Measurements from ENCODE around the gene CCNC. TPM values are rescaled to one million over a fixed set of nuclear protein-coding genes. Genes with fewer than 3 reads are reported as not detected.

CCNC gene
- 52.8 to 103 TPM (median 61.7 TPM) in 3 replicates for polyA plus RNA-seq
- 41.2 TPM for polyA plus RNA-seq (2011; ENCODE audit: low read depth)
- 46.0 and 90.5 TPM in 2 replicates for polyA plus RNA-seq (2011; cell fraction: cytosol; rRNA removed)
- 37.3 and 45.0 TPM in 2 replicates for polyA plus RNA-seq (2011; cell fraction: nucleus; rRNA removed)
- polyA plus RNA-seq (2012; ENCODE audit: low replicate concordance): 35.7 and 57.6 TPM in 2 replicates
- 20.1 to 92.6 TPM (median 48.8 TPM) in 3 replicates for polyA minus RNA-seq
- 48.5 TPM for polyA minus RNA-seq (2011; cell fraction: cytosol; rRNA and poly(A)+ RNA removed)
- polyA minus RNA-seq (2011; cell fraction: nucleus; rRNA and poly(A)+ RNA removed): 17.1 and 29.6 TPM in 2 replicates

GRCh38 chr6:99568103-99568933 is at the start of gene CCNC:
TSS of gene CCNC (minus strand) at chr6:99568660. CDS start at chr6:99568527, 133 bp downstream.
- Histone ChIP-seq H3K27me3 (ENCODE audit: control insufficient read depth, extremely low read depth, insufficient read depth, low read length) (no peaks in the 10 kb centered on the region), H4K20me1 (ENCODE audit: control insufficient read depth, extremely low read depth, insufficient read depth, low read length) (no peaks in the 10 kb centered on the region), H3K27ac (ENCODE audit: control insufficient read depth, insufficient read depth, low read length) (peak within 1 kb of the TSS; percentile 96), H3K9me3 (ENCODE audit: control insufficient read depth, low read depth, low read length) (no peaks in the 10 kb centered on the region), H3K4me3 (ENCODE audit: control insufficient read depth in 2 of 3, extremely low read depth in 1 of 3, insufficient read depth in 2 of 3, low read depth in 1 of 3, low read length in 3 of 3) (peak within 1 kb of the TSS; percentile 82 to 99 (median 98)), H3K4me1 (ENCODE audit: control insufficient read depth, extremely low read depth, insufficient read depth, low read length) (peaks cover 11% of the 10 kb centered on the region), H3K36me3 (ENCODE audit: control insufficient read depth in 2 of 2, extremely low read depth in 1 of 2, insufficient read depth in 2 of 2, low read length in 2 of 2) (no peaks in the 10 kb centered on the region), H3K9me1 (ENCODE audit: control insufficient read depth, extremely low read depth, insufficient read depth, low read length) (no peaks in the 10 kb centered on the region), H3K9ac (ENCODE audit: control insufficient read depth, extremely low read depth, insufficient read depth, low read length) (peak within 1 kb of the TSS; percentile 95), H3K4me2 (ENCODE audit: control insufficient read depth, extremely low read depth, insufficient read depth, low read depth, low read length) (peak within 1 kb of the TSS; percentile 92), H3K79me2 (ENCODE audit: control insufficient read depth, insufficient read depth, low read length) (peaks cover 51% of the 10 kb centered on the region), H2AFZ (ENCODE audit: control insufficient read depth, low read length) (peak within 1 kb of the TSS; percentile 94)
- dilution Hi-C loops (cut with MboI; ENCODE audit: extremely low pct_ligation_motif_present, low sequenced_read_pairs): no loop called here
- TF ChIP-seq EZH2 (IDR thresholded peaks at IDR 0.05; ENCODE audit: low read length) (no peak), CTCF (optimal IDR thresholded peaks at IDR 0.05 in 1 of 3, IDR thresholded peaks at IDR 0.05 in 1 of 3, conservative IDR thresholded peaks at IDR 0.05 in 1 of 3; ENCODE audit: extremely low read depth in 1 of 3, insufficient read depth in 2 of 3, low read length in 3 of 3) (no peak)
- peak; percentile 89 for FAIRE-seq
- peak; percentile 55 for DNase-seq (ENCODE audit: low read depth, low spot score)

- DNase-seq (ENCODE audit: low read depth, low spot score) (no peak), FAIRE-seq (no peak)
- Histone ChIP-seq H3K9ac (ENCODE audit: control insufficient read depth, extremely low read depth, insufficient read depth, low read length) (no peak overlapping the region), H3K9me3 (ENCODE audit: control insufficient read depth, low read depth, low read length) (peaks cover 3% of the 10 kb centered on the region), H3K9me1 (ENCODE audit: control insufficient read depth, extremely low read depth, insufficient read depth, low read length) (no peaks in the 10 kb centered on the region), H3K4me3 (ENCODE audit: control insufficient read depth in 2 of 3, extremely low read depth in 1 of 3, insufficient read depth in 2 of 3, low read depth in 1 of 3, low read length in 3 of 3) (no peak overlapping the region), H3K27me3 (ENCODE audit: control insufficient read depth, extremely low read depth, insufficient read depth, low read length) (peaks cover 85% of the 10 kb centered on the region), H4K20me1 (ENCODE audit: control insufficient read depth, extremely low read depth, insufficient read depth, low read length) (no peaks in the 10 kb centered on the region), H2AFZ (ENCODE audit: control insufficient read depth, low read length) (no peak overlapping the region), H3K4me1 (ENCODE audit: control insufficient read depth, extremely low read depth, insufficient read depth, low read length) (peaks cover 6% of the 10 kb centered on the region), H3K27ac (ENCODE audit: control insufficient read depth, insufficient read depth, low read length) (no peak overlapping the region), H3K79me2 (ENCODE audit: control insufficient read depth, insufficient read depth, low read length) (no peaks in the 10 kb centered on the region), H3K4me2 (ENCODE audit: control insufficient read depth, extremely low read depth, insufficient read depth, low read depth, low read length) (no peak overlapping the region), H3K36me3 (ENCODE audit: control insufficient read depth in 2 of 2, extremely low read depth in 1 of 2, insufficient read depth in 2 of 2, low read length in 2 of 2) (no peaks in the 10 kb centered on the region)
- dilution Hi-C loops (cut with MboI; ENCODE audit: extremely low pct_ligation_motif_present, low sequenced_read_pairs): no loop called here
- TF ChIP-seq EZH2 (IDR thresholded peaks at IDR 0.05; ENCODE audit: low read length) (no peak), CTCF (optimal IDR thresholded peaks at IDR 0.05 in 1 of 3, IDR thresholded peaks at IDR 0.05 in 1 of 3, conservative IDR thresholded peaks at IDR 0.05 in 1 of 3; ENCODE audit: extremely low read depth in 1 of 3, insufficient read depth in 2 of 3, low read length in 3 of 3) (no peak)
Measured at GRCh38 chr6:99617131-99617530, 48.7 kb upstream of the CCNC start.

Measured in keratinocyte (primary cell).